ENCODE results near the gene DISC1.

DNA sequence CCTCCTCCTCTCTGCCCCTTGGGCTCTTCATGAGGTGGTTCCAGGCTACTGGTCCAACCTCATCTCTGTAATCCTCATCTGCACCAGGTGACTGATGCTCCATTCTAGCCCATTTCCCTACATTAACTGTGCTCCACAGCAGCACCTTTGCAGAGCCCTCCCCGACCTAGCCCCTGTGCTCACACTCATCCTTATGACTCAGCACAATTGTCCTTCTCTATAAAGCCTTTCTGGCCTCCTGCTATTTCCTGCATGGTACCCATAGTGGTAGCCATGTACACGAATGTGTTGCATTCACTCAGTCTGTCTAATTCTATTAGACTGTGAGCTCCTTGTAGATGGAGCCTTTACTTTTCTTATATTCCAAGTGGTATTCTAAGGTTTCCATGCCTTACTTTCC is 339.0 kb downstream of the DISC1 start:
- TF ChIP-seq ARNT2 (CRISPR knock-in tag; IDR thresholded peaks at IDR 0.05; ENCODE audit: low read depth): no peak
- TF ChIP-seq, protein P1, sequence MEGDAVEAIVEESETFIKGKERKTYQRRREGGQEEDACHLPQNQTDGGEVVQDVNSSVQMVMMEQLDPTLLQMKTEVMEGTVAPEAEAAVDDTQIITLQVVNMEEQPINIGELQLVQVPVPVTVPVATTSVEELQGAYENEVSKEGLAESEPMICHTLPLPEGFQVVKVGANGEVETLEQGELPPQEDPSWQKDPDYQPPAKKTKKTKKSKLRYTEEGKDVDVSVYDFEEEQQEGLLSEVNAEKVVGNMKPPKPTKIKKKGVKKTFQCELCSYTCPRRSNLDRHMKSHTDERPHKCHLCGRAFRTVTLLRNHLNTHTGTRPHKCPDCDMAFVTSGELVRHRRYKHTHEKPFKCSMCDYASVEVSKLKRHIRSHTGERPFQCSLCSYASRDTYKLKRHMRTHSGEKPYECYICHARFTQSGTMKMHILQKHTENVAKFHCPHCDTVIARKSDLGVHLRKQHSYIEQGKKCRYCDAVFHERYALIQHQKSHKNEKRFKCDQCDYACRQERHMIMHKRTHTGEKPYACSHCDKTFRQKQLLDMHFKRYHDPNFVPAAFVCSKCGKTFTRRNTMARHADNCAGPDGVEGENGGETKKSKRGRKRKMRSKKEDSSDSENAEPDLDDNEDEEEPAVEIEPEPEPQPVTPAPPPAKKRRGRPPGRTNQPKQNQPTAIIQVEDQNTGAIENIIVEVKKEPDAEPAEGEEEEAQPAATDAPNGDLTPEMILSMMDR (CRISPR knock-in tag; IDR thresholded peaks at IDR 0.05): no peak
- TF ChIP-seq FOSL1 (CRISPR knock-in tag; IDR thresholded peaks at IDR 0.05; ENCODE audit: borderline replicate concordance): no peak
- no peak for TF ChIP-seq TCF7 (IDR thresholded peaks at IDR 0.05; ENCODE audit: low read depth)
- no peak for TF ChIP-seq EZH2 (conservative IDR thresholded peaks at IDR 0.05; ENCODE audit: low read depth, low read length)
